NT2/D1 (cell line): ENCODE data around the gene LBHD2.
"Not testable (repeated sequence)": the region's sequence is repeated elsewhere in the genome, so short reads cannot be mapped to it uniquely, and the experiment has no call there.

Experiments used
- DNase-seq: peaks from one replicate; pipeline ENCODE4 v3.0.0-alpha.2; 2011; ENCODE audit warnings: low read depth, low spot score
- H3K27me3 ChIP-seq: 2 replicates; pipeline ENCODE4 v1.6.0; 2011; ENCODE audit warnings: mild to moderate bottlenecking; ENCODE audit not compliant: insufficient read length, insufficient read depth
- H3K36me3 ChIP-seq: 2 replicates; pipeline ENCODE4 v1.6.1; 2011; ENCODE audit warnings: mild to moderate bottlenecking, low read length, mixed read lengths; ENCODE audit not compliant: insufficient read depth, insufficient read length
- H3K4me1 ChIP-seq: 2 replicates; pipeline ENCODE4 v1.5.1; 2011; ENCODE audit not compliant: insufficient read depth, insufficient read length
- H3K4me3 ChIP-seq: 2 replicates; pipeline ENCODE4 v1.5.1; 2011; ENCODE audit warnings: low read depth; ENCODE audit not compliant: insufficient read length
- H3K9ac ChIP-seq: 2 replicates; pipeline ENCODE4 v1.6.0; 2011; ENCODE audit warnings: low read depth; ENCODE audit not compliant: insufficient read length
- H3K9me3 ChIP-seq: 2 replicates; pipeline ENCODE4 v1.5.1; 2011; ENCODE audit warnings: mild to moderate bottlenecking, low read length; ENCODE audit not compliant: insufficient read depth
- SUZ12 ChIP-seq: IDR thresholded peaks from 2 replicates; pipeline ENCODE4 v1.6.1; 2011; ENCODE audit not compliant: insufficient read length, insufficient read depth; ENCODE audit errors: extremely low read depth
- YY1 ChIP-seq: IDR thresholded peaks from 2 replicates; pipeline ENCODE4 v1.6.1; 2011; ENCODE audit not compliant: insufficient read length, insufficient read depth
- ZNF274 ChIP-seq: IDR thresholded peaks from 2 replicates; pipeline ENCODE4 v1.6.1; 2011; ENCODE audit warnings: mild to moderate bottlenecking, low read depth, low read length

The LBHD2 gene

DNA sequence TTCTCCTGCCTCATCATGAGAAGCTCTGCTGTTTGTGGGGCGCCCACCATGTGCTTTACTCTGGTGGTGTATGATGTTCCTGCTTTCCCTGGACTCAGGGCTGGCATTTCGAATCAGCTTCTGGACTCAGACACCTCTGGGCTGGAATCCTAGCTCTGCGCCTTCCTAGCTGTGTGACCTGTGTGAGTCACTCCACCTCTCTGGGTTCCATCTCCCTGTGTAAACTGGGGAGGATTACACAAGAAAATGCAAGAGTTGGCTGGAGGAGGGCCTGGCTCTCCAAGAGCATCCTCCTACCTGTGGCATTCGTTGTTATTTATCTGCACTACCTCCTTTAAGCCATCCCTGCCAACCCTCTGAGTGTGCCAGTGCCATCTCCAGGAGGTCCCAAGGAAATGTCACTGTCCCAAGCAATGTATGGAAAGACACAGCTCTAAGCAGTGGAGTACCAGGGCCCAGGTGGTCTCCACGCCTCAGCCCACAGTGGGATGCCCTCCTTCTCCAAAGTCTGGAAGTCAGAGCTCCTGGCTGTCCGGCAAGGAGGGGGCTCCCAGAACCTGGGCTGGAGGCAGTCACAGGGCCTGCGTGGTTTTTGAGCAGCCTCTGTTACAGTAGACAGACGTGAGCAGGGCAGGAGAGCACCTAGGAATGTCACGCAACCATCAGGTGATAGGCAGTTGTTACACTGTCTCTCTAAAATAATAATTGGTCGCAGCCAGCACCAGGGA lies 32.0 kb downstream of the LBHD2 start:
- H3K9me3 ChIP-seq = no peaks in the 10 kb centered on the region
- H3K9ac ChIP-seq = no peak overlapping the region
- peaks cover 21% of the 10 kb centered on the region for H3K4me1 ChIP-seq
- no peak overlapping the region for H3K4me3 ChIP-seq
- no peak for DNase-seq
- no peaks in the 10 kb centered on the region for H3K36me3 ChIP-seq
- H3K27me3 ChIP-seq = no peaks in the 10 kb centered on the region
- TF ChIP-seq SUZ12 (no peak), YY1 (no peak), ZNF274 (no peak)

DNA sequence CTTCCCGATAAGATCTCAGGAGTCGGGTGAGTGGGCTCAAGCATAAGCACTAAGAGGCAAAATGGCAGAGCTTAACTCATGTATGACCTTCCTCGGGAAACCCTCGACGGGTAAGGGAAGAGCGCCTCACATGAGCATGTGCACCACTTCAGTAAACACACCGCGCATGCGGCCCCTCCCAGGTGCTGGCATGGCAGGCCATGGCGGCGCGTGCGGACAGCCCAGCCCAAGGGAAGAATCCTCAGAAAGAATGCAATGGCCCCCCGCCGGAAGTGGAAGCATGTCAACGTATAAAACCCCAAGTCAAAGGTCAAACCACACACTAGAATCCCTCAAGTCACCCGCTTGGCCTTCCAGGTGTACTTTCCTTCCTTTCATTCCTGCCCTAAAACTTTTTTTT lies 32.6 kb downstream of the LBHD2 start:
- no peaks in the 10 kb centered on the region for H3K36me3 ChIP-seq
- no peak overlapping the region for H3K9ac ChIP-seq
- H3K9me3 ChIP-seq = no peaks in the 10 kb centered on the region
- H3K4me1 ChIP-seq = peaks cover 21% of the 10 kb centered on the region
- DNase-seq = no peak
- H3K27me3 ChIP-seq = no peaks in the 10 kb centered on the region
- no peak overlapping the region for H3K4me3 ChIP-seq
- TF ChIP-seq ZNF274 (no peak), SUZ12 (no peak), YY1 (no peak)

DNA sequence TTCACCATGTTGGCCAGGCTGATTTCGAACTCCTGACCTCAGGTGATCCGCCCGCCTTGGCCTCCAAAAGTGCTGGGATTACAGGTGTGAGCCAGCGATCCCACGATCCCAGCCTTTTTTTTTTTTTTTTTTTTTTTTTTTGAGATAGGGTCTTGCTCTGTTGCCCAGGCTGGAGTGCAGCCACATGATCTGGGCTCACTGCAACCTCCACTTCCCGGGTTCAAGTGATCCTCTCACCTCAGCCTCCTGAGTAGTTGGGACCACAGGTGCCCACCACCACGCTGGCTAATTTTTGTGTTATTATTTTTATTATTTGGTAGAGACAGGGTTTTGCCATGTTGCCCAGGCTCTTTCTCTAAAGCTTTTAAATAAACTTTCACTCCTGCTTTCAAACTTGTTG lies 33.5 kb downstream of the LBHD2 start:
- not testable (repeated sequence) for H3K36me3 ChIP-seq, H3K27me3 ChIP-seq, H3K9me3 ChIP-seq, H3K9ac ChIP-seq, H3K4me3 ChIP-seq, DNase-seq
- peaks cover 16% of the 10 kb centered on the region for H3K4me1 ChIP-seq

DNA sequence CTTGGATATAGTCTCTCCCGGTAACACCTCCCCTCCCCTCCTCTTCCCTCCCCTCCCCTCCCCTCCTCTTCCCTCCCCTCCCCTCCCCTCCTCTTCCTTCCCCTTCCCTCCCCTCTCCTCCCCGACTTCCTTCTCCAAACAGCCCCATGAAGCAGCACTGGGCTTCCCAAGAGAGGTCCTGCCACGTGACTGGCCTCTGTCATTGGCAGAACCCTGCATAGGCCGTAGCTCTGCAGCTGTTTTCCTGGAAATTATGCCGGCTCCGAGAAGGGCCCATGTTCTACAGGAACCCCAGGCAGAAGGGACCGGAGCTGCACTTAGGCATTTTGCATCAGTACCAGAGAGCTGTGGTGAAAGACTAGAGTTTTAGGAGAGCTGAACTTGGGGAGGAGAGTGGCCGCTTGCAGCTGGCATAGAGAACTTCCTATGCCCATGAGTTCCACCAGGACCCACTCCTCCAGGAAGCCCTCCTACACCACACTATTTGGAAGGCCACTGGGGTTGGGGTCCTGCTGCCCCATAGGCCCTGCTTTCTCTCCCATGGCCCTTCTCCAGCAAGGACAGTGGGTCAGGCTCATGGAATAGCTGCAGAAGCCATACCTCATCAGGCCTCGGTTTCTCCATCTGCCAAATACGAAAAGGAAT lies 34.1 kb downstream of the LBHD2 start:
- Histone ChIP-seq H3K4me1 (peaks cover 9% of the 10 kb centered on the region), H3K9ac (no peak overlapping the region), H3K36me3 (no peaks in the 10 kb centered on the region), H3K27me3 (no peaks in the 10 kb centered on the region), H3K9me3 (no peaks in the 10 kb centered on the region), H3K4me3 (no peak overlapping the region)
- TF ChIP-seq ZNF274 (no peak), SUZ12 (no peak), YY1 (no peak)
- no peak for DNase-seq

DNA sequence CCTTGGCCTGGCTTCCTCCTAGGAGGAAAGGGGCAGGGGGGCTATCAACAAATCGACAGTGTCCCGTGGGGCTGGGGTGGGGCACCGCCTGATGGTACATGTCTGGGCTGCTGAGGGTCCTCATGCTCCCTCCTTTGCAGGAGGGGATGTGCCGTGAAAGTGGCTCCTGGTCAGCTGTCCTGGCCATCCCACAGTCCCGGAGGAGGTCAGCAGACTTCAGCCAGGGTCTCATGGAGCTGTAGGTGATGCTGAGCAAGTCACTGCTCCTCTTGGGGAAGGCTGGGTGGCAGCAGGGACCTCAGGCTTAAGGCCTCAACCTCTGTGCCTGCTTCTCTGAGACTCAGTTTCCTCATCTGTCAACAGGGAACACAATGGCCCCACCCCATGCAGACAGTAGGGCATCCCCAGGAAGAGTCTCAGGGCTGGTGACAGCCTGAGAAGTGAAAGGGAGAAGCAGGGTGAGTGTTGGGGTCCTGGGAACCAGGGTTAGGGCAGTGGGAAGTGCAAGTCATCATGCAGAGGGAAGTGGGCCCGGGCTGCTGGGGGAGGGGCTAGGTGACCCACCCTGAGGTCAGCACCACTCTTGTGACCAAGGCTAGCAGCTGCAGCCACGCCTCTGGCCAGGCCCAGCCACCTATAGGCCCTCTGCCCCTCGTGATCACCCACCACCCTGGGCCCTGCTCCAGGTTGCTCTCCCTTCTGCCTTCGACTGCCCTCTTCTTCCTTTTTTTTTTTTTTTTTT lies 34.8 kb downstream of the LBHD2 start:
- H3K27me3 ChIP-seq = no peaks in the 10 kb centered on the region
- no peak for DNase-seq
- H3K36me3 ChIP-seq = no peaks in the 10 kb centered on the region
- no peaks in the 10 kb centered on the region for H3K9me3 ChIP-seq
- H3K9ac ChIP-seq = no peak overlapping the region
- no peak for TF ChIP-seq YY1
- TF ChIP-seq ZNF274 = no peak
- TF ChIP-seq SUZ12 = no peak
- peaks cover 7% of the 10 kb centered on the region for H3K4me1 ChIP-seq
- no peak overlapping the region for H3K4me3 ChIP-seq

DNA sequence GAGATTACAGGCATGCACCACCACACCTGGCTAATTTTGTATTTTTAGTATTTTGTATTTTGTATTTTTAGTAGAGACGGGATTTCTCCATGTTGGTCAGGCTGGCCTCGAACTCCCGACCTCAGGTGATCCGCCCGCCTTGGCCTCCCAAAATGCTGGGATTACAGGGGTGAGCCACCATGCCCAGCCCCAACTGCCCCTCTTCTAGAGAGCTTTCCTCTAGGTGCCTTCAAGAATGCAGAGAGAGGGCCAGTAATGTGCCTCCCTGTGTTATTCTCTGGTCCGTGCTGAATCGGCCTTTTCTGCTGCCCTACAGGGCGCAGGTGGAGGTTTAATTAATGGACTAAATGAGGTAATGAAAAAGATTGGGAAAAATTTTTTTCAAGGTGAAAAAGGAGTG lies 35.5 kb downstream of the LBHD2 start:
- not testable (repeated sequence) for H3K4me3 ChIP-seq, H3K9ac ChIP-seq, H3K9me3 ChIP-seq, DNase-seq, H3K27me3 ChIP-seq, H3K4me1 ChIP-seq, H3K36me3 ChIP-seq

DNA sequence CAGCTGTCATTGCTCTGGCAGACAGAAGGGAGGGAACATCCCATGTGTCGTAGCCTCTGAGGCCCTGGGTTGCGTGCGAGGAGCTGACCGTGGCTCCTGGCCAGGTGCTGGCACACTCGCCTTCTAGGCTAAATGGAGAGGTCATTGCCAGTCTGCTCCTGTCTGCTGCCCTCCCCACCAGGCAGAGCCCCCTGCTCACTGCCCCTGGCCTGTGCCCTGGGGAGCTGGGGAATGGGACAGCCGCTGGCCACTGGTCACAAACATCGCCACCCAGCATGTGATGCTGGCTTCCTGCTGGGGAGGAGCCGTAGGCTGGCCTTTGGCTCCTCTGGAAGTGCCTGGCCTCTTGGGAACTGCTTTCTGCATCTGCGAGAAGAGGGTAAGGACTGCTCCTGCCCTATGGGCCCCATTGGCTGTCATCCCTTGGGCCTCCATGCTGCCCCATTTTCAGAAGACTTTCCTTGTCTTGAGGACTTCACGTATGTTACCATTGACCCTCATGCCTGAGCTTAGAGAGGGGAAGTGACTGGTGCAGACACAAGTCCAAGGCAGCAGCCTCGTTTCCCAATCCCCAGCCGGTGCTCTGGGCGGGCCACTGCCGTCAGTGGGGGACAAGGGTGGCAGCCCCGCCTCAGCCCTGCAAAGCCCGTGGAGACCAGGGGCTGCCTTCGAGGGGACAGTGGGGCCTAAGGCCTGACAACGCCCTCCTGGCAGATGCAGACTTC lies 37.3 kb downstream of the LBHD2 start:
- Histone ChIP-seq H3K9me3 (no peaks in the 10 kb centered on the region), H3K4me1 (peaks cover 8% of the 10 kb centered on the region), H3K9ac (no peak overlapping the region), H3K27me3 (no peaks in the 10 kb centered on the region), H3K36me3 (peaks cover 13% of the 10 kb centered on the region), H3K4me3 (no peak overlapping the region)
- no peak for TF ChIP-seq SUZ12
- no peak for TF ChIP-seq ZNF274
- no peak for TF ChIP-seq YY1
- DNase-seq = no peak
